ENCODE measurements around the gene ABI3BP. TPM values are rescaled to one million over a fixed set of nuclear protein-coding genes. Genes with fewer than 3 reads are reported as not detected.

The ABI3BP gene
- total and polyA plus RNA-seq, 2 experiments from 2014 or later = 0.42 to 0.57 TPM

- H3K4me1 Mint-ChIP-seq = peaks cover 10% of the 10 kb centered on the region
- no peaks in the 10 kb centered on the region for H3F3A ChIP-seq (replicated peaks; ENCODE audit: low read depth)
- H3K4me3 Mint-ChIP-seq = no peak overlapping the region
- peak overlapping the region; percentile 84; the same call in 1 of the 2 replicates for H2AFZ ChIP-seq
- no peak overlapping the region for H3K4me2 ChIP-seq
- H3K36me3 ChIP-seq (ENCODE audit: insufficient read depth) = no peaks in the 10 kb centered on the region
- H3K4me3 ChIP-seq = no peak overlapping the region
- H3K27me3 ChIP-seq (ENCODE audit: insufficient read depth) = no peaks in the 10 kb centered on the region
- no peak overlapping the region for H3K27ac ChIP-seq (ENCODE audit: low read depth)
- H3K36me3 Mint-ChIP-seq (ENCODE audit: low read depth) = no peaks in the 10 kb centered on the region
- ATAC-seq (no peak), DNase-seq (ENCODE audit: low spot score) (no peak)
- peaks cover 4% of the 10 kb centered on the region for H3K27me3 Mint-ChIP-seq (ENCODE audit: insufficient read depth, low read depth, poor library complexity)
- H3K79me2 ChIP-seq (replicated peaks; ENCODE audit: insufficient read depth) = no peaks in the 10 kb centered on the region
- peaks cover 8% of the 10 kb centered on the region for H3K9me2 ChIP-seq (ENCODE audit: insufficient read depth)
- peaks cover 13% of the 10 kb centered on the region for H3K4me1 ChIP-seq (ENCODE audit: insufficient read depth)
- no peaks in the 10 kb centered on the region for H3K9me3 Mint-ChIP-seq
- H3K27ac Mint-ChIP-seq = no peak overlapping the region
- no peak for TF ChIP-seq CREB1 (CRISPR knock-in tag; IDR thresholded peaks at IDR 0.05; ENCODE audit: low read depth)
- TF ChIP-seq CTCF (conservative IDR thresholded peaks at IDR 0.05; ENCODE audit: low read depth in 2 of 2) = no peak
- TF ChIP-seq POLR2AphosphoS5 (IDR thresholded peaks at IDR 0.05; ENCODE audit: low read depth) = no peak
- no peak for TF ChIP-seq ZNF331 (CRISPR knock-in tag; IDR thresholded peaks at IDR 0.05; ENCODE audit: low read depth)
- no peak for TF ChIP-seq REST (IDR thresholded peaks at IDR 0.05; ENCODE audit: unreplicated experiment)
- no peak for TF ChIP-seq ETS1 (IDR thresholded peaks at IDR 0.05)
- no peak for TF ChIP-seq STAT1 (IDR thresholded peaks at IDR 0.05; ENCODE audit: unreplicated experiment)
- no peaks in the 10 kb centered on the region for H4K20me1 ChIP-seq (replicated peaks; ENCODE audit: insufficient read depth)
These were observed 79.2 kb downstream of the ABI3BP start for GRCh38 chr3:100913870-100914648.

Measured in GM23338 (cell line).